ENCODE data around the gene VPS13A. TPM values are rescaled to one million over a fixed set of nuclear protein-coding genes. Genes with fewer than 3 reads are reported as not detected.
A peak's percentile ranks its signal among the peaks of the same experiment; 100 is the strongest.

VPS13A gene
- total and polyA plus RNA-seq, 4 donors = 6.6 to 46.1 (median 32.6) TPM

DNA sequence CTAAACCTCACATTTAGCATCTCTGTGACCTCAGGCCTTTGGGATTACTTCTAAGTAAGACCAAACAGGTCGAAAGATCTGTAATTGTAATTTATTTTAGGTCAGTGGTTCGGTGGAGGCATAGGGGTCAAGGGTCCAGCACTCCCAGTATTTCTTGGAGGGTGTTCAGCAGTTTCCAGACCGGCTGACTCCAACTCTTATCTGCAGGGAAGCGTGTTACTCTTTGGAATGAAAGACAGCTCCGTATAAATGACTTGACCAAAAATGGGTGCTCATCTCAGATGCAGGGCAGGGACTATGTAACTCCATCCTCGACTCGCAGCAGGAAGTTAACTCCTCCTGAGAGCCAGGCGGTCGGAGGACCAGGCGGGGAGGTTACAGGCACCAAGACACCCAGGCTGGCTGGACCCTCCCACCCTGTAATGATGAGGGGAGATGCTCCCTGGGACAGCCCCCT lies 620 bp upstream of the VPS13A start:
- WGBS, 2 donors = 0 to 1% methylated on average over 10 of the region's 10 CpGs
- Histone ChIP-seq H3K4me3 (ENCODE audit: low read length in 2 of 2) (peak overlapping the region; percentile 7 to 50), H3K9me3 (ENCODE audit: control insufficient read depth, low read length) (no peaks in the 10 kb centered on the region), H3K36me3 (ENCODE audit: control insufficient read depth in 1 of 2, insufficient read depth in 2 of 2, low read length in 1 of 2) (no peaks in the 10 kb centered on the region), H3K27ac (ENCODE audit: low read depth in 1 of 2, low read length in 2 of 2) (peak overlapping the region; percentile 19 to 49), H3K27me3 (ENCODE audit: control insufficient read depth in 1 of 2, insufficient read depth in 2 of 2, low read length in 1 of 2) (no peaks in the 10 kb centered on the region), H3K4me1 (ENCODE audit: control insufficient read depth in 1 of 2, insufficient read depth in 2 of 2, low read length in 2 of 2) (no peaks in the 10 kb centered on the region)
- ATAC-seq (ENCODE audit: low FRiP score) (no peak), DNase-seq (no peak)
- intact Hi-C loops (cut with DNase I) = loop anchor here in 1 of 2 donors (5.0 to 10.0 kb wide), 2 partner anchors 41 to 88 kb away; no protein-coding TSS in a partner anchor

DNA sequence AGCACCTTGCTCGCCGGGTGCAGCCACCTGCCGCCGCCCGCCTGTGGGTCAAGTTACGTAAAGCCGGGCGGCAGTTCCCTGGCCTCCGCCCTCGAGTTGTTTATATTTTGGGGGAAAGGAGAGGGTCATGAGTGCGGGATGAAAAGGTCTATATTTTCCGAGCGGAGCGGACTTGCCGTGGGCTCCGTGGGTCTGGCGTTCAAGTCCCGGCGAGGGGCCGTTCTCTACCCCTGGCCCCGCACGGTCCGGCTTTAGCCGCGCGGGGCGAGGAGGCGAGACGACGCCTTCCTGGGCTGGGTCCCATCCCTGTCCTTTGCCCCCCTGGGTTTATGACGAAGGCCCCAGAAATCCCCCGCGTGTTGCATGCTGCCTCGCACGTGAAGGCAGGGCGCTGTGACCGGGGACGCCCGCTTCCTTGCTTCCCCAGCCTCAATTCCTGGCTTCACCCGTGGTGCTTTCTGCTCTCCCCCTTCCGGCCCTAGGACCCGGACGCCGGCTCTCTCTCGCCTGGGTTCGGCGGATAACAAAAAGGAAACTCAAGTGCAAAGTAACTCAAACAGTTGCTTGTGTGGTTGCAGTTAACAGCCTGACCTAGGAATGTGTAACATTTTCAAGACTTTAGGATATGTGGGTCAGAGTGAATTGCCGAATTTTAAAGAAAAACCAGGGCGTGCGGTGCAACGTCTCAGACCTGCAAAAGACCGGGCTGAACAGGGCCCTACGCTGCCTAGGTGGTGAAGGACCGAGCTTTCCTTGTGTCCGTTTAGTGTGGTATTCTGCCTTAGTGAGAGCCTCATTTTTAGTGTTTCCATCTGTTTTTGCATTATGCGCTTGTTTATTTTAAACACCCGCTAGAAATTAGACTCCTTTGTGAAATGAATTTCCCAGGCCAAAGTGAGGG lies 810 bp downstream of the VPS13A start:
- Histone ChIP-seq H3K27ac (ENCODE audit: low read depth in 1 of 2, low read length in 2 of 2) (peak overlapping the region in 1 of 2 donors; percentile 43), H3K27me3 (ENCODE audit: control insufficient read depth in 1 of 2, insufficient read depth in 2 of 2, low read length in 1 of 2) (no peaks in the 10 kb centered on the region), H3K9me3 (ENCODE audit: control insufficient read depth, low read length) (no peaks in the 10 kb centered on the region), H3K4me3 (ENCODE audit: low read length in 2 of 2) (peak overlapping the region; percentile 14 to 50), H3K36me3 (ENCODE audit: control insufficient read depth in 1 of 2, insufficient read depth in 2 of 2, low read length in 1 of 2) (no peaks in the 10 kb centered on the region), H3K4me1 (ENCODE audit: control insufficient read depth in 1 of 2, insufficient read depth in 2 of 2, low read length in 2 of 2) (no peaks in the 10 kb centered on the region)
- peak; percentile 57 for ATAC-seq (ENCODE audit: low FRiP score)
- peak; percentile 64 to 84 for DNase-seq
- WGBS, 2 donors = 1 to 2% methylated on average over 57 of the region's 57 CpGs
- intact Hi-C loops (cut with DNase I) = loop anchor here in 1 of 2 donors (5.0 to 10.0 kb wide), 2 partner anchors 39 to 87 kb away; no protein-coding TSS in a partner anchor

- Histone ChIP-seq H3K4me1 (ENCODE audit: control insufficient read depth in 1 of 2, insufficient read depth in 2 of 2, low read length in 2 of 2) (no peaks in the 10 kb centered on the region), H3K36me3 (ENCODE audit: control insufficient read depth in 1 of 2, insufficient read depth in 2 of 2, low read length in 1 of 2) (no peaks in the 10 kb centered on the region), H3K9me3 (ENCODE audit: control insufficient read depth, low read length) (no peaks in the 10 kb centered on the region), H3K27me3 (ENCODE audit: control insufficient read depth in 1 of 2, insufficient read depth in 2 of 2, low read length in 1 of 2) (no peaks in the 10 kb centered on the region), H3K4me3 (ENCODE audit: low read length in 2 of 2) (no peak overlapping the region), H3K27ac (ENCODE audit: low read depth in 1 of 2, low read length in 2 of 2) (no peak overlapping the region)
- ATAC-seq (ENCODE audit: low FRiP score) = no peak
- no peak for DNase-seq
- intact Hi-C loops (cut with DNase I) = no loop called here
These were observed 2.7 kb downstream of the VPS13A start for GRCh38 chr9:77180056-77180455.

DNA sequence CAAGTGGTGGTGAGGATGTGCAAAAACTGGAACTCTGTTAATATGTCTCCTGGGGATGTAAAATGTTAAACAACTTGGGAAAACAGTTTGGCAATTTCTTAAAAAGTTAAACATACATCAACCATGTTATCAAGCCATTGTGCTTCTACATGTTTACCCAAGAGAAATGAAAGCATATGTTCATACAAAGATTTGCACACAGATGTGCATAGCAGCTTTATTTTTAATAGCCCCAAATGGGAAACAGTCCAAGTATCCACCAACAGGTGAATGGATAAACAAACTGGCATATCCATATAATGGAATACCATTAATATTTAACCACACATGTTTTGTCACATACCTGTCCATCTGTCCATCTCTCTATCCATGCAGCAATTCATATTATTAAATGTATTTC lies 6.2 kb downstream of the VPS13A start:
- no peak for ATAC-seq (ENCODE audit: low FRiP score)
- intact Hi-C loops (cut with DNase I) = no loop called here
- Histone ChIP-seq H3K4me1 (ENCODE audit: control insufficient read depth in 1 of 2, insufficient read depth in 2 of 2, low read length in 2 of 2) (no peaks in the 10 kb centered on the region), H3K9me3 (ENCODE audit: control insufficient read depth, low read length) (no peaks in the 10 kb centered on the region), H3K4me3 (ENCODE audit: low read length in 2 of 2) (no peak overlapping the region), H3K36me3 (ENCODE audit: control insufficient read depth in 1 of 2, insufficient read depth in 2 of 2, low read length in 1 of 2) (no peaks in the 10 kb centered on the region), H3K27me3 (ENCODE audit: control insufficient read depth in 1 of 2, insufficient read depth in 2 of 2, low read length in 1 of 2) (no peaks in the 10 kb centered on the region), H3K27ac (ENCODE audit: low read depth in 1 of 2, low read length in 2 of 2) (no peak overlapping the region)
- DNase-seq = no peak

GRCh38 chr9:77188242-77188641 lies 10.9 kb downstream of the VPS13A start:
- no peak overlapping the region for H3K4me3 ChIP-seq (ENCODE audit: low read length in 2 of 2)
- DNase-seq (no peak), ATAC-seq (ENCODE audit: low FRiP score) (no peak)
- no peaks in the 10 kb centered on the region for H3K27me3 ChIP-seq (ENCODE audit: control insufficient read depth in 1 of 2, insufficient read depth in 2 of 2, low read length in 1 of 2)
- no peaks in the 10 kb centered on the region for H3K9me3 ChIP-seq (ENCODE audit: control insufficient read depth, low read length)
- WGBS, 2 donors = 81 to 98% methylated on average over 3 of the region's 3 CpGs
- no peak overlapping the region for H3K27ac ChIP-seq (ENCODE audit: low read depth in 1 of 2, low read length in 2 of 2)
- H3K4me1 ChIP-seq (ENCODE audit: control insufficient read depth in 1 of 2, insufficient read depth in 2 of 2, low read length in 2 of 2) = no peaks in the 10 kb centered on the region
- intact Hi-C loops (cut with DNase I) = no loop called here
- H3K36me3 ChIP-seq (ENCODE audit: control insufficient read depth in 1 of 2, insufficient read depth in 2 of 2, low read length in 1 of 2) = no peaks in the 10 kb centered on the region

DNA sequence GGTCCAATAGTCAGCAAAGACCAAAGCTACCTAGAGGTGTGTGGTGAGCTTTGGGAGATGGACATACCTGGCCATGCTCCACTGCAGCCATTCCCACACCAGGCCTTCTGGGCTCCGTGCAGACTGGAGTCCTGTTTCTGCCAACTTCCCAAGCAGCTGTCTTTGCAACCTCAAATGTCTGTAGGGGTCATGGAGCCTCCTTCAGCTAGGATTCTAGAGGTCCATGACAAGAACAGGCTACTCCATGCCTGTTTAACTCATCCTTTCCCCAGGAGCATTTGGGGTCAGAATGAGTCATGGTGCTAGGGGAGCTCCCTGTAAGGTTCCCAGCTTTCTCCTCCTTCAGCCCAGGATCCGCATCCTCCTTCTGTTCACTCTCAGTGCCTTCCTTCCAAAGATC lies 17.1 kb downstream of the VPS13A start:
- Histone ChIP-seq H3K36me3 (ENCODE audit: control insufficient read depth in 1 of 2, insufficient read depth in 2 of 2, low read length in 1 of 2) (no peaks in the 10 kb centered on the region), H3K9me3 (ENCODE audit: control insufficient read depth, low read length) (no peaks in the 10 kb centered on the region), H3K27ac (ENCODE audit: low read depth in 1 of 2, low read length in 2 of 2) (no peak overlapping the region), H3K27me3 (ENCODE audit: control insufficient read depth in 1 of 2, insufficient read depth in 2 of 2, low read length in 1 of 2) (no peaks in the 10 kb centered on the region), H3K4me1 (ENCODE audit: control insufficient read depth in 1 of 2, insufficient read depth in 2 of 2, low read length in 2 of 2) (no peaks in the 10 kb centered on the region), H3K4me3 (ENCODE audit: low read length in 2 of 2) (no peak overlapping the region)
- 96 to 97% methylated on average over 2 of the region's 2 CpGs for WGBS, 2 donors
- DNase-seq = no peak
- no peak for ATAC-seq (ENCODE audit: low FRiP score)
- intact Hi-C loops (cut with DNase I) = no loop called here

DNA sequence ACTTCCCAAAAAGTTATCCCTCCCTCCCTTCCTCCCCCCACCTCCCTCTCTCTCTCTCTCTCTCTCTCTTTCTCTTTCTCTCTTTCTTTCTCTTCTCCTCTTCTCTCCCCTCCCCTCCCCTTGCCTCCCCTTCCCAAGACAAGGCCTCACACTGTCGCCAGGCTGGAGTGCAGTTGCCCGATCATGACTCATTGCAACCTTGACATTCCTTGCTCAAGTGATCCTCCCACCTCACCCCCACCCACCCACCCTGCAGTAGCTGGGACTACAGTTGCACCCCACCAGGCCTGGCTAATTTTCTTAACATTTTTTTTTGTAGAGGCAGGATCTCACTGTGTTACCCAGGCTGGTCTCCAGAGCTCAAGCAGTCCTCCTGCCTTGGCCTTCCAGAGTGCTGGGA lies 32.8 kb downstream of the VPS13A start:
- Histone ChIP-seq H3K4me1 (ENCODE audit: control insufficient read depth in 1 of 2, insufficient read depth in 2 of 2, low read length in 2 of 2) (no peaks in the 10 kb centered on the region), H3K27ac (ENCODE audit: low read depth in 1 of 2, low read length in 2 of 2) (no peak overlapping the region), H3K36me3 (ENCODE audit: control insufficient read depth in 1 of 2, insufficient read depth in 2 of 2, low read length in 1 of 2) (no peaks in the 10 kb centered on the region), H3K9me3 (ENCODE audit: control insufficient read depth, low read length) (no peaks in the 10 kb centered on the region), H3K4me3 (ENCODE audit: low read length in 2 of 2) (no peak overlapping the region), H3K27me3 (ENCODE audit: control insufficient read depth in 1 of 2, insufficient read depth in 2 of 2, low read length in 1 of 2) (no peaks in the 10 kb centered on the region)
- DNase-seq (no peak), ATAC-seq (ENCODE audit: low FRiP score) (no peak)
- WGBS, 2 donors = 17 to 46% methylated on average over 2 of the region's 2 CpGs
- intact Hi-C loops (cut with DNase I) = no loop called here

DNA sequence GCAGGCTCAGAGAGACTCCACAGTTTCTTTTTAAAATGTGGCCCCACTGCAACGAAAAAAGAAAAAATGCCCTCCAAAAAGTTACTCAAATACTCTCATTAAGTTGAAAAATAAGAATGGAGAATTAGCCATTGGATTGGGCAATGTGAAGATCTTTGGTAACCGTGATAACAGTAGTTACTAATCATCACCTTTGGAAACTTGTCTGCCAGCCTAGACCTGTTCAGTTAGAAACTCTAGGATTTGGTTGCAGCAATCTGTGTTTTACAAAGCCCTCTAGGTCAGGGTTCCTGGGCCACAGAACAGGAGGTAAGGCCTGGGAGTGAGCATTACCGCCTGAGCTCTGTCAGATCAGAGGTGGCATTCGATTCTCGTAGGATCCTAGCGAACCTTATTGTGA lies 34.2 kb downstream of the VPS13A start:
- H3K27me3 ChIP-seq (ENCODE audit: control insufficient read depth in 1 of 2, insufficient read depth in 2 of 2, low read length in 1 of 2) = no peaks in the 10 kb centered on the region
- H3K27ac ChIP-seq (ENCODE audit: low read depth in 1 of 2, low read length in 2 of 2) = no peak overlapping the region
- no peaks in the 10 kb centered on the region for H3K4me1 ChIP-seq (ENCODE audit: control insufficient read depth in 1 of 2, insufficient read depth in 2 of 2, low read length in 2 of 2)
- H3K36me3 ChIP-seq (ENCODE audit: control insufficient read depth in 1 of 2, insufficient read depth in 2 of 2, low read length in 1 of 2) = no peaks in the 10 kb centered on the region
- intact Hi-C loops (cut with DNase I) = no loop called here
- H3K4me3 ChIP-seq (ENCODE audit: low read length in 2 of 2) = no peak overlapping the region
- H3K9me3 ChIP-seq (ENCODE audit: control insufficient read depth, low read length) = no peaks in the 10 kb centered on the region
- ATAC-seq (ENCODE audit: low FRiP score) (no peak), DNase-seq (no peak)
- WGBS, 2 donors = 85 to 91% methylated on average over 6 of the region's 6 CpGs

DNA sequence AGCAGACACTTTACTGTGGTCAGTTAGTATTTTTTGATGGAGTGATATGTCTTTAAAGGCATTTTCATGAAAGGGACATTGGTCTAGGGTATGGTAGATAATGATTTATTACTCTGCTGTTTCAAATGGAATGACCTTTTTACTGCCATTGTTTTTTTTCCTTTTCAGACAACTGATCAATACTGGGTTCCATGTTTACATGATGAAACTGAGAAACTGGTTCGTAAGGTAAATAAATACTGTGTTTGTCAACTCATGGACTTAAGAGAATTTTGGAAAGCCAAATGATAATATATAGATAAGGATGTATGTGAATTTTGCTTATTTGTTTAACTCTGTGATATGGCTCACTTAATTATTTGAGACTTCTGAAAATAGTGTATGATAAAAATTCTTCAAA lies 35.5 kb downstream of the VPS13A start:
- Histone ChIP-seq H3K9me3 (ENCODE audit: control insufficient read depth, low read length) (no peaks in the 10 kb centered on the region), H3K4me1 (ENCODE audit: control insufficient read depth in 1 of 2, insufficient read depth in 2 of 2, low read length in 2 of 2) (no peaks in the 10 kb centered on the region), H3K4me3 (ENCODE audit: low read length in 2 of 2) (no peak overlapping the region), H3K27me3 (ENCODE audit: control insufficient read depth in 1 of 2, insufficient read depth in 2 of 2, low read length in 1 of 2) (no peaks in the 10 kb centered on the region), H3K36me3 (ENCODE audit: control insufficient read depth in 1 of 2, insufficient read depth in 2 of 2, low read length in 1 of 2) (no peaks in the 10 kb centered on the region), H3K27ac (ENCODE audit: low read depth in 1 of 2, low read length in 2 of 2) (no peak overlapping the region)
- intact Hi-C loops (cut with DNase I) = no loop called here
- no peak for DNase-seq
- no peak for ATAC-seq (ENCODE audit: low FRiP score)
- WGBS, 2 donors = 93 to 94% methylated on average over 1 of the region's 1 CpG

All from aorta (tissue), 5 donors.